ENCODE measurements around the gene SLC30A7.

DNA sequence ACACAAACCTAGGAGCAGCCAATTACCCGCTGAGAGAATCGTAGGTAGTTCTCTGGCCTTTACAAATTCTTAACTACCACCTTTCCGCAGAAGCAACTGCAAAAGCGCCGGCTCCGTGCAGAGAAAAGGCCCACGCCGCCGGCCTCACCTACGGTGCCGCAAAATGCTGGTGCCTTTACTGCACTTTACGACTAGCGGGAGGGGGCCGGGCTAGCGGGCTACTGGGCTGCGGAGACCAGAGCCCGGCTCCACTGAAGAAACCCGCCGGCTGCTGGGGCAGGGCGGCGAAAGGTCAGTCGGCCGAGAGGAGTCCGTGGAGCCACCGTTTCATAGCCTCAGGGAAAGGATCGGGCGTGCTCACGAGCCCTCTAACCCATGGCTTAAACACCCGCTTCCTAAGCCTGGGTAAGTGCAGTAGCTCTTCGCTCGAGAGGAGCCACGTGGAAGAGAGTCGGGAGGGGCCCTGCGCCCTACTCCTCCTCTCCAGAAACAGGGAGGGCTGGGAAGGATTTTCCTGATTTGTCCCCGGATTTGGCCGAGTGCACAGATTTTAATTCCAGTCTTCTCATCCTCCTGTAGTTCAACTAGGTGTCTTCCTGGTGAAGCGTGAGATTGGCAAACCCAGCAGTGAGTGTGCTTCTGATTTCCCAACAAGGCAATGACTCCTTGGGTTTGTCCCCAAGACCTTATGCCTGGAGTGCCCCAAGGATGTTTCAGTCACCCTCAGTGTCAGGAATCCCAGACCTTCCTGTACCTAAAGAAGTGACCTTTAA, 130.0 kb downstream of the SLC30A7 start, which contains the start of gene DPH5:
- TF ChIP-seq, protein P1, sequence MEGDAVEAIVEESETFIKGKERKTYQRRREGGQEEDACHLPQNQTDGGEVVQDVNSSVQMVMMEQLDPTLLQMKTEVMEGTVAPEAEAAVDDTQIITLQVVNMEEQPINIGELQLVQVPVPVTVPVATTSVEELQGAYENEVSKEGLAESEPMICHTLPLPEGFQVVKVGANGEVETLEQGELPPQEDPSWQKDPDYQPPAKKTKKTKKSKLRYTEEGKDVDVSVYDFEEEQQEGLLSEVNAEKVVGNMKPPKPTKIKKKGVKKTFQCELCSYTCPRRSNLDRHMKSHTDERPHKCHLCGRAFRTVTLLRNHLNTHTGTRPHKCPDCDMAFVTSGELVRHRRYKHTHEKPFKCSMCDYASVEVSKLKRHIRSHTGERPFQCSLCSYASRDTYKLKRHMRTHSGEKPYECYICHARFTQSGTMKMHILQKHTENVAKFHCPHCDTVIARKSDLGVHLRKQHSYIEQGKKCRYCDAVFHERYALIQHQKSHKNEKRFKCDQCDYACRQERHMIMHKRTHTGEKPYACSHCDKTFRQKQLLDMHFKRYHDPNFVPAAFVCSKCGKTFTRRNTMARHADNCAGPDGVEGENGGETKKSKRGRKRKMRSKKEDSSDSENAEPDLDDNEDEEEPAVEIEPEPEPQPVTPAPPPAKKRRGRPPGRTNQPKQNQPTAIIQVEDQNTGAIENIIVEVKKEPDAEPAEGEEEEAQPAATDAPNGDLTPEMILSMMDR (conservative IDR thresholded peaks at IDR 0.05 in 1 of 2, IDR thresholded peaks at IDR 0.05 in 1 of 2; ENCODE audit: extremely low read depth in 1 of 2, insufficient read depth in 1 of 2, low read depth in 1 of 2, low read length in 2 of 2): no peak
- no peak for TF ChIP-seq EZH2 (IDR thresholded peaks at IDR 0.05; ENCODE audit: borderline replicate concordance, low read length)

Data from mammary epithelial cell (primary cell).